ENCODE data around the gene PLOD2.

PLOD2 gene

GRCh38 chr3:146133441-146133840 lies 27.5 kb downstream of the PLOD2 start:
- TF ChIP-seq, protein P1, sequence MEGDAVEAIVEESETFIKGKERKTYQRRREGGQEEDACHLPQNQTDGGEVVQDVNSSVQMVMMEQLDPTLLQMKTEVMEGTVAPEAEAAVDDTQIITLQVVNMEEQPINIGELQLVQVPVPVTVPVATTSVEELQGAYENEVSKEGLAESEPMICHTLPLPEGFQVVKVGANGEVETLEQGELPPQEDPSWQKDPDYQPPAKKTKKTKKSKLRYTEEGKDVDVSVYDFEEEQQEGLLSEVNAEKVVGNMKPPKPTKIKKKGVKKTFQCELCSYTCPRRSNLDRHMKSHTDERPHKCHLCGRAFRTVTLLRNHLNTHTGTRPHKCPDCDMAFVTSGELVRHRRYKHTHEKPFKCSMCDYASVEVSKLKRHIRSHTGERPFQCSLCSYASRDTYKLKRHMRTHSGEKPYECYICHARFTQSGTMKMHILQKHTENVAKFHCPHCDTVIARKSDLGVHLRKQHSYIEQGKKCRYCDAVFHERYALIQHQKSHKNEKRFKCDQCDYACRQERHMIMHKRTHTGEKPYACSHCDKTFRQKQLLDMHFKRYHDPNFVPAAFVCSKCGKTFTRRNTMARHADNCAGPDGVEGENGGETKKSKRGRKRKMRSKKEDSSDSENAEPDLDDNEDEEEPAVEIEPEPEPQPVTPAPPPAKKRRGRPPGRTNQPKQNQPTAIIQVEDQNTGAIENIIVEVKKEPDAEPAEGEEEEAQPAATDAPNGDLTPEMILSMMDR (conservative IDR thresholded peaks at IDR 0.05; ENCODE audit: low read length): no peak
- TF ChIP-seq EZH2phosphoT487 (IDR thresholded peaks at IDR 0.05; ENCODE audit: borderline replicate concordance): no peak
- Histone ChIP-seq H3K36me3 (ENCODE audit: insufficient read depth, low read length) (no peaks in the 10 kb centered on the region), H3K9ac (ENCODE audit: low read depth, low read length, poor library complexity, severe bottlenecking) (no peak overlapping the region), H3F3A (ENCODE audit: low read depth) (no peaks in the 10 kb centered on the region), H3K4me1 (ENCODE audit: insufficient read depth, low read length, poor library complexity, severe bottlenecking) (no peaks in the 10 kb centered on the region), H4K20me1 (ENCODE audit: insufficient read depth, low read length, poor library complexity, severe bottlenecking) (no peaks in the 10 kb centered on the region), H2AFZ (ENCODE audit: low read length) (no peak overlapping the region), H3K9me2 (replicated peaks; ENCODE audit: low read depth, low read length) (no peaks in the 10 kb centered on the region), H3K4me3 (ENCODE audit: low read length, poor library complexity, severe bottlenecking) (no peak overlapping the region), H3K79me2 (ENCODE audit: insufficient read depth, low read length) (no peaks in the 10 kb centered on the region), H3K4me2 (ENCODE audit: low read depth, low read length, poor library complexity, severe bottlenecking) (no peak overlapping the region), H3K9me3 (ENCODE audit: insufficient read depth, low read depth, low read length) (no peaks in the 10 kb centered on the region), H3K27me3 (ENCODE audit: insufficient read depth, low read length, poor library complexity, severe bottlenecking) (no peaks in the 10 kb centered on the region)

DNA sequence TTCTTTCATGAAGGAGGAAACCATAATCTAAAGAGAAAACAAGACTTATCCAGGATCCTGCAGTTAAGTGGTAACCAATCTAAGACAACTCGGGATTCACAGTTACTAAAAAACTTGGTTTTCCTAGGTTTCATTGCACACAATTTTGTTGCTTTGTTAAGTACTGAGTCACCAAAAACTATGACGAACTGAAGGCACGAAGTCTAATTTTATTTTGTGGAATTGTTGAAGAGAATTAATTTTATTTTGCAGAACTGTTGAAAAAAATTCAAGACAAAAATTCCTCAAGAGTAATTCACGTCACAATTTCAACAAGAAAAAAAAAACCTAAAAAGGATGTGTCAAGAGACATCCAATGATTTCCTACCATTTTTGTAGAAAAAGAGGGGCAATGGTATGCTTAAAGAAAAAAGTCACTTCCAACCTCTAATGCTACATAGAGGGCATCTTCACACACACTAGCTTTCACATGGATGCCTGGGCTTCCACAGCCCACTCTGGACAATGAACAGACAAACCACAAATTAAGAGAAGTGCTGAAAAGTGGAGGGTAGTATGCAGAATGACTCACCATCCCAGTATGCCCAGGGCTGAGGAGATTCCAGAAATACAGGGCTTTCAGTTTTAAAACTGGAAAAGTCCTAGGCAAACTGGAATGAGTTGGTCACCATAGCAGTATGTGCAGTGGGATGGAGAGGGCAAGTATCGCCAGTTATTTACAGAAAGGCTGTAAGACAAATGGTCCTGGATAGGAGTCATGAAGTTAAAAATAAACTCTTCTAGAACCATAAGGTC lies 29.2 kb downstream of the PLOD2 start:
- no peaks in the 10 kb centered on the region for H4K20me1 ChIP-seq (ENCODE audit: insufficient read depth, low read length, poor library complexity, severe bottlenecking)
- H3K9me2 ChIP-seq (replicated peaks; ENCODE audit: low read depth, low read length): no peaks in the 10 kb centered on the region
- no peak overlapping the region for H3K4me3 ChIP-seq (ENCODE audit: low read length, poor library complexity, severe bottlenecking)
- no peaks in the 10 kb centered on the region for H3F3A ChIP-seq (ENCODE audit: low read depth)
- no peak for TF ChIP-seq EZH2phosphoT487 (IDR thresholded peaks at IDR 0.05; ENCODE audit: borderline replicate concordance)
- TF ChIP-seq, protein P1 (conservative IDR thresholded peaks at IDR 0.05; ENCODE audit: low read length): no peak
- H3K36me3 ChIP-seq (ENCODE audit: insufficient read depth, low read length): no peaks in the 10 kb centered on the region
- H3K9me3 ChIP-seq (ENCODE audit: insufficient read depth, low read depth, low read length): no peaks in the 10 kb centered on the region
- H3K4me1 ChIP-seq (ENCODE audit: insufficient read depth, low read length, poor library complexity, severe bottlenecking): no peaks in the 10 kb centered on the region
- H3K27me3 ChIP-seq (ENCODE audit: insufficient read depth, low read length, poor library complexity, severe bottlenecking): no peaks in the 10 kb centered on the region
- no peak overlapping the region for H2AFZ ChIP-seq (ENCODE audit: low read length)
- H3K79me2 ChIP-seq (ENCODE audit: insufficient read depth, low read length): no peaks in the 10 kb centered on the region
- H3K4me2 ChIP-seq (ENCODE audit: low read depth, low read length, poor library complexity, severe bottlenecking): no peak overlapping the region
- H3K9ac ChIP-seq (ENCODE audit: low read depth, low read length, poor library complexity, severe bottlenecking): no peak overlapping the region

- Histone ChIP-seq H3K4me1 (ENCODE audit: insufficient read depth, low read length, poor library complexity, severe bottlenecking) (no peaks in the 10 kb centered on the region), H3K9ac (ENCODE audit: low read depth, low read length, poor library complexity, severe bottlenecking) (no peak overlapping the region), H4K20me1 (ENCODE audit: insufficient read depth, low read length, poor library complexity, severe bottlenecking) (no peaks in the 10 kb centered on the region), H3K4me3 (ENCODE audit: low read length, poor library complexity, severe bottlenecking) (no peak overlapping the region), H3K79me2 (ENCODE audit: insufficient read depth, low read length) (no peaks in the 10 kb centered on the region), H3K9me3 (ENCODE audit: insufficient read depth, low read depth, low read length) (no peaks in the 10 kb centered on the region), H3K27me3 (ENCODE audit: insufficient read depth, low read length, poor library complexity, severe bottlenecking) (no peaks in the 10 kb centered on the region), H3K4me2 (ENCODE audit: low read depth, low read length, poor library complexity, severe bottlenecking) (no peak overlapping the region), H3K9me2 (replicated peaks; ENCODE audit: low read depth, low read length) (no peaks in the 10 kb centered on the region), H3K36me3 (ENCODE audit: insufficient read depth, low read length) (no peaks in the 10 kb centered on the region), H2AFZ (ENCODE audit: low read length) (no peak overlapping the region), H3F3A (ENCODE audit: low read depth) (no peaks in the 10 kb centered on the region)
- TF ChIP-seq, protein P1 (conservative IDR thresholded peaks at IDR 0.05; ENCODE audit: low read length): no peak
- no peak for TF ChIP-seq EZH2phosphoT487 (IDR thresholded peaks at IDR 0.05; ENCODE audit: borderline replicate concordance)
These were observed 30.1 kb downstream of the PLOD2 start for GRCh38 chr3:146130881-146131371.
